ENCODE measurements around the gene LRMDA.

DNA sequence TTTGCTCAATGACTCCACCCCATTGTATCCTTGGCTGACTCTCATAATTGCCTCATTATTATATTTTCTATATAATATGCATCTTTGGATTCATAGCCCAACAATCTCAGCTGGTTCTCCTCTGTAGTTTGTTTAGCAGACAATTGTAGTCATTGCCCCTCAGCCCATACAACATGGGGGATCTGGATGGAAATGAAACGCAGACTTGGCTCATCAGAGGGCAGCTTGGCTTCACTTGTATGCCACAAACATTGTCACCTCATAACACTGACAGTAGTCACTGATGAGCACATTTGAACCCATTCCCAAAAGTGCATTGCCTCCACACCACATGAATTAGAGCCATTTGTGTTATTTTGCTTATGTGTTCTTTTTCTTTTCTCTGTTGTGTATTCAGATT is 963.8 kb downstream of the LRMDA start:
- TF ChIP-seq, protein P1, sequence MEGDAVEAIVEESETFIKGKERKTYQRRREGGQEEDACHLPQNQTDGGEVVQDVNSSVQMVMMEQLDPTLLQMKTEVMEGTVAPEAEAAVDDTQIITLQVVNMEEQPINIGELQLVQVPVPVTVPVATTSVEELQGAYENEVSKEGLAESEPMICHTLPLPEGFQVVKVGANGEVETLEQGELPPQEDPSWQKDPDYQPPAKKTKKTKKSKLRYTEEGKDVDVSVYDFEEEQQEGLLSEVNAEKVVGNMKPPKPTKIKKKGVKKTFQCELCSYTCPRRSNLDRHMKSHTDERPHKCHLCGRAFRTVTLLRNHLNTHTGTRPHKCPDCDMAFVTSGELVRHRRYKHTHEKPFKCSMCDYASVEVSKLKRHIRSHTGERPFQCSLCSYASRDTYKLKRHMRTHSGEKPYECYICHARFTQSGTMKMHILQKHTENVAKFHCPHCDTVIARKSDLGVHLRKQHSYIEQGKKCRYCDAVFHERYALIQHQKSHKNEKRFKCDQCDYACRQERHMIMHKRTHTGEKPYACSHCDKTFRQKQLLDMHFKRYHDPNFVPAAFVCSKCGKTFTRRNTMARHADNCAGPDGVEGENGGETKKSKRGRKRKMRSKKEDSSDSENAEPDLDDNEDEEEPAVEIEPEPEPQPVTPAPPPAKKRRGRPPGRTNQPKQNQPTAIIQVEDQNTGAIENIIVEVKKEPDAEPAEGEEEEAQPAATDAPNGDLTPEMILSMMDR (tag by site-specific recombination; IDR thresholded peaks at IDR 0.05) = no peak
- TF ChIP-seq ELK4 (IDR thresholded peaks at IDR 0.05; ENCODE audit: borderline replicate concordance, low read depth, low read length) (no peak), ZNF660 (tag by site-specific recombination; IDR thresholded peaks at IDR 0.05) (no peak), ZBTB48 (tag by site-specific recombination; IDR thresholded peaks at IDR 0.05) (no peak), KLF16 (tag by site-specific recombination; IDR thresholded peaks at IDR 0.05) (no peak)
- TF ChIP-seq, protein P2, sequence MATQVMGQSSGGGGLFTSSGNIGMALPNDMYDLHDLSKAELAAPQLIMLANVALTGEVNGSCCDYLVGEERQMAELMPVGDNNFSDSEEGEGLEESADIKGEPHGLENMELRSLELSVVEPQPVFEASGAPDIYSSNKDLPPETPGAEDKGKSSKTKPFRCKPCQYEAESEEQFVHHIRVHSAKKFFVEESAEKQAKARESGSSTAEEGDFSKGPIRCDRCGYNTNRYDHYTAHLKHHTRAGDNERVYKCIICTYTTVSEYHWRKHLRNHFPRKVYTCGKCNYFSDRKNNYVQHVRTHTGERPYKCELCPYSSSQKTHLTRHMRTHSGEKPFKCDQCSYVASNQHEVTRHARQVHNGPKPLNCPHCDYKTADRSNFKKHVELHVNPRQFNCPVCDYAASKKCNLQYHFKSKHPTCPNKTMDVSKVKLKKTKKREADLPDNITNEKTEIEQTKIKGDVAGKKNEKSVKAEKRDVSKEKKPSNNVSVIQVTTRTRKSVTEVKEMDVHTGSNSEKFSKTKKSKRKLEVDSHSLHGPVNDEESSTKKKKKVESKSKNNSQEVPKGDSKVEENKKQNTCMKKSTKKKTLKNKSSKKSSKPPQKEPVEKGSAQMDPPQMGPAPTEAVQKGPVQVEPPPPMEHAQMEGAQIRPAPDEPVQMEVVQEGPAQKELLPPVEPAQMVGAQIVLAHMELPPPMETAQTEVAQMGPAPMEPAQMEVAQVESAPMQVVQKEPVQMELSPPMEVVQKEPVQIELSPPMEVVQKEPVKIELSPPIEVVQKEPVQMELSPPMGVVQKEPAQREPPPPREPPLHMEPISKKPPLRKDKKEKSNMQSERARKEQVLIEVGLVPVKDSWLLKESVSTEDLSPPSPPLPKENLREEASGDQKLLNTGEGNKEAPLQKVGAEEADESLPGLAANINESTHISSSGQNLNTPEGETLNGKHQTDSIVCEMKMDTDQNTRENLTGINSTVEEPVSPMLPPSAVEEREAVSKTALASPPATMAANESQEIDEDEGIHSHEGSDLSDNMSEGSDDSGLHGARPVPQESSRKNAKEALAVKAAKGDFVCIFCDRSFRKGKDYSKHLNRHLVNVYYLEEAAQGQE (tag by site-specific recombination; IDR thresholded peaks at IDR 0.05) = no peak
